ENCODE data around the gene SPOP.

The SPOP gene

DNA sequence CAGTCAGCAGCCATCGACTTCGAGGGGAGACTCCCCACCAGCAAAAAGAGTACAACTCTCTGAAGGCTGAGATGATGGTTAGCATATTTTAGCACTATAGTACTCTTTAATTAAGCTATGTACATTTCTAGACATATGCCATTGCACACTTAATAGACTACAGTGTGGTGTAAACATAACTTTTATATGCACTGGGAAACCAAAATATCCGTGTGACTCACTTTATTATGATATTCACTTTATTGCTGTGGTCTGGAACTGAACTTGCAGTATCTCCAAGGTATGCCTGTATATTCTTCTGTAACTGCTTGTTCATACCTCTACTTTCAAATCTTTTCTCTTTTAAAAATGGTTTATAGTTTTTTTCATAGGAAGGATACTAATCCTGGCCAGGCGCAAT is 113.3 kb downstream of the SPOP start:
- TF ChIP-seq, protein P1, sequence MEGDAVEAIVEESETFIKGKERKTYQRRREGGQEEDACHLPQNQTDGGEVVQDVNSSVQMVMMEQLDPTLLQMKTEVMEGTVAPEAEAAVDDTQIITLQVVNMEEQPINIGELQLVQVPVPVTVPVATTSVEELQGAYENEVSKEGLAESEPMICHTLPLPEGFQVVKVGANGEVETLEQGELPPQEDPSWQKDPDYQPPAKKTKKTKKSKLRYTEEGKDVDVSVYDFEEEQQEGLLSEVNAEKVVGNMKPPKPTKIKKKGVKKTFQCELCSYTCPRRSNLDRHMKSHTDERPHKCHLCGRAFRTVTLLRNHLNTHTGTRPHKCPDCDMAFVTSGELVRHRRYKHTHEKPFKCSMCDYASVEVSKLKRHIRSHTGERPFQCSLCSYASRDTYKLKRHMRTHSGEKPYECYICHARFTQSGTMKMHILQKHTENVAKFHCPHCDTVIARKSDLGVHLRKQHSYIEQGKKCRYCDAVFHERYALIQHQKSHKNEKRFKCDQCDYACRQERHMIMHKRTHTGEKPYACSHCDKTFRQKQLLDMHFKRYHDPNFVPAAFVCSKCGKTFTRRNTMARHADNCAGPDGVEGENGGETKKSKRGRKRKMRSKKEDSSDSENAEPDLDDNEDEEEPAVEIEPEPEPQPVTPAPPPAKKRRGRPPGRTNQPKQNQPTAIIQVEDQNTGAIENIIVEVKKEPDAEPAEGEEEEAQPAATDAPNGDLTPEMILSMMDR (conservative IDR thresholded peaks at IDR 0.05; ENCODE audit: low read length) = no peak
- no peak for DNase-seq (ENCODE audit: low read depth)
- no peak overlapping the region for H3K4me3 ChIP-seq (ENCODE audit: low read length)

DNA sequence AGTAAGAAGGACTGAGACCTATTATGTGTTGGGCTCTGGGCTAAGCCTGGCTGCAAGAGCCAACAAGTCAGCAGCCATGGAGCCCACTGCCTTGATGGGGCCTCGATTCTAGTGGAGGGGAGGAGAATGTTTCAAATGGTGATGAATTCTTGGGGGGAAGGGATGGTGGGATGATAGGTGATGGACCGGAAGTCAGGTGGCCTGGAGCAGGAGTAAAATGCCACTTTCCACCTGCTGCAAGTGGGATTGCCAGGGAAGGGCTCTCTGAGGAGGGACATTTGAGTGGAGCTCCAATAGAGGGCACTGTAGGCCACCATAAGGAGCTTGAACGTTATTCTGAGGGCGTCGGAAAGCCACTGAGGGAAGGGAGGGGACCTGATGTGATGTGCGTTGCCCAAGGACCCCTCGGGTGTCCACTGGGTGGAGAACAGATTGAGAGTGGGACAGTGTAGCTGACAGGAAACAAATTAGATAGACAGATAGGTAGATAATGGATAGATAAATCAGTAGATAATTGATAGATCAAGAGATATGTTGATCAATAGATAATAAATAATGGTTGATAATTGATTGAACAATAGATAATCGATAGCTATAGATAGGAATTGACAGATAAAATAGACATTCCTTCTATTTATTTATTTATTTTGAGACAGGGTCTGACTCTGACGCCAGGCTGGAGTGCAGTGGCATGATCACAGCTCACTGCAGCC is 120.4 kb downstream of the SPOP start:
- TF ChIP-seq, protein P1 (conservative IDR thresholded peaks at IDR 0.05; ENCODE audit: low read length) = peak; percentile 66
- no peak overlapping the region for H3K4me3 ChIP-seq (ENCODE audit: low read length)
- DNase-seq (ENCODE audit: low read depth) = peak; percentile 31

DNA sequence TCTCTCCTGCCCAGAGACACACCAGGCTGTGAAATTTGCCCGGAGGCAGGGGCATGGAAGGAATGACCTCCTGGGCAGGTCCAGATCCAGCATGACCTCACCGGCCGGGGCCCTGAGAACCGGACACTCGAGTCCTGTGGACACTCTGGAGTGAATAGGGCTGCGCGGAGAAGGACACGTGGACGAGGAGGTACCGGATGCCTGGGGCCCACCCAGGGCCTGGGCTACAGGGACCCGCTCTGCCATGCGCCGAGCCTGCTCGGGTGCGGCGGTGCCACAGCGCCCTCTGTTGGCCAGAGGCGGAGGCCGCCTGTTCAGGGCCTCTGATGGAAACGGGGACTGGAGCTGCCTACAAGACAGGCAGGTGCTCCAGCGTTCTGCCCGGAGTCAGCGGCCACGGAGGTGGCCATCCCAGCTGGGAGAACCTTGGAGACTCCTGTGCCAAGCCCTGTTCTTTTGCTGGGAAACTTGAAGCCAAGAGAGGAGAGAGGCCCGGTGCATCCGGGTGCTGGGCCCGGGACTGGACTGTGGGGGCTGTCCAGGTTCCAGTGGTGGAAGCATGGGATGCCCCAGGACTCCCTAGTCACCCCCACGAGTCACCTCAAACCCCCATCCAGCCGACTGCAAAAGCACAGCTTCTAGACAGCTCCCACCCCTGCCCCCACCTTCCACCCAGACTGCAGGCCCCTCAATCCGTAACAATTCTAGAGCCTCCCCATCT is 121.5 kb downstream of the SPOP start:
- DNase-seq (ENCODE audit: low read depth) = peak; percentile 50
- TF ChIP-seq, protein P1 (conservative IDR thresholded peaks at IDR 0.05; ENCODE audit: low read length) = peak; percentile 94
- H3K4me3 ChIP-seq (ENCODE audit: low read length) = no peak overlapping the region

DNA sequence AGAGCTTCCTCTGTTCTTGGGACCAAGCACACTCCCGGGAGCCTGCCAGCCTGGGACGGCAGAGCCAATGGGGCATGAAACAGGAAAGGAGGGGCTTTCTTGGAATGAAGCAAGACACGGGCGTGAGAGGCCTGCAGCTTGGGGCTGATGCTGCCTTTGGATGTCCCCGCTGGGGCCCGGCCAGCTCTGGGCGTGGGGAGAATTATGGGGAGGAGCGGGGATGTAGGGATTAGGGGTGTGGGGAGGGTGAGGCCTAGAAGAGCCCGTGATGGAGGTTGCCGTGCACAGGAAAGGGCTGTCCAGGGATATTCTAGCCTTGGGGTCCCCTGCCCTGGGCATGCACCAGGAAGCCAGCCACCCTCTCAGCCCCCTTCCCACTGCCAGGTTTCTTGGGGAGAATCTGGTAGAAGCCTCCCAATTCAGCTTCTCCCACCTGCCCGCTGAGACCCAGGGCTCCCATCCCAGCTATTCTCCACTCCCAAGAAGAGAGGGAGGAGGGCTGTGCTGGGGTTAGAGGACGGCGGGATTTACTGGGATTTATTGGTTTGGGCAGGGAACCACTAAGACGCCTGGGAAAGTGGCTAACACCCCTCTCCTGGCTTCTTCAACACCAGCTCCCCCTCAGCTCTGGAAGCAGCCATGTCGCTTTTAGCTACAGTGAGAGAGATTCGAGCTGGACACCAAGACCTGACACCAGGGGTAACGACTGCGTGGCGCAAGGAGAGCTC is 122.2 kb downstream of the SPOP start:
- H3K4me3 ChIP-seq (ENCODE audit: low read length) = no peak overlapping the region
- TF ChIP-seq, protein P1 (conservative IDR thresholded peaks at IDR 0.05; ENCODE audit: low read length) = no peak
- no peak for DNase-seq (ENCODE audit: low read depth)

DNA sequence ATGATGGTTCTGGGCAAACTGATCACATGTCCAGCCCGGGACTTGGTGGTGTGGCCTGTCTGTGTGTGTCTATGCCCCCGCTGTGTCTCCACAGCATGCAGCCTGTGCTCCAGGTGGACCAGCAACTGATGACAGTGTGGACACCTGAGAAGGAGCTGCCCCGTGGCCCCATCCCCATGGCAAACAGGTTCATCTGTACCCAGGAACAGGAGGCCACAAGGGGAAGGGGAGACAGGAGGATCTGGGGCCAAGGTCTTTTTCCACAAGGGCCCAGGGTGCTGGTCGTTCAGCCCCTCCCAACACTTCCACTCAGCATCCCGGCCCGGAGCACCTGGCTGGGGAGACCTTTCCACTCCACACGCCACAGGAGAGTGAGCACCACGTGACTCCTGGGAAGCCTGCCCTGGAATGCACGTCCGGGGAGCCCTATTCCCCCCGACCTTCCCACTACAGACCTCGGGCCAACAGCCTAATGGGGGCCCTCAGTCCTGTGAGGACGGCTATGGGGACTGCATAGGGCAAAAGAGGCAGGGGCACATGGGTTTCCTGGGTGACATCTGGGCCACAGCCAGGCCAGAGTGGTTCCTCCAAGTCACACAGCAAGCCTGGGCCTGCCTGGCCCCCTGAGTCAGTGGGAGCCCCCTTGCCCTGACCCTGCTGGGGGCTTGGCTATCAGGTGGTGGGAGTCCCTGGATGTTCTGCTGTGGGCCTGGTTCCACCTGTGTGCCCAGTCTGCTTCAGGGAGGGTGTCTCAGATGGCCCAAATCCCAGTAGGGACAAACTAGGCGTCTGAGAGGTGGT is 123.0 kb downstream of the SPOP start:
- no peak for DNase-seq (ENCODE audit: low read depth)
- H3K4me3 ChIP-seq (ENCODE audit: low read length) = no peak overlapping the region
- TF ChIP-seq, protein P1 (conservative IDR thresholded peaks at IDR 0.05; ENCODE audit: low read length) = no peak

DNA sequence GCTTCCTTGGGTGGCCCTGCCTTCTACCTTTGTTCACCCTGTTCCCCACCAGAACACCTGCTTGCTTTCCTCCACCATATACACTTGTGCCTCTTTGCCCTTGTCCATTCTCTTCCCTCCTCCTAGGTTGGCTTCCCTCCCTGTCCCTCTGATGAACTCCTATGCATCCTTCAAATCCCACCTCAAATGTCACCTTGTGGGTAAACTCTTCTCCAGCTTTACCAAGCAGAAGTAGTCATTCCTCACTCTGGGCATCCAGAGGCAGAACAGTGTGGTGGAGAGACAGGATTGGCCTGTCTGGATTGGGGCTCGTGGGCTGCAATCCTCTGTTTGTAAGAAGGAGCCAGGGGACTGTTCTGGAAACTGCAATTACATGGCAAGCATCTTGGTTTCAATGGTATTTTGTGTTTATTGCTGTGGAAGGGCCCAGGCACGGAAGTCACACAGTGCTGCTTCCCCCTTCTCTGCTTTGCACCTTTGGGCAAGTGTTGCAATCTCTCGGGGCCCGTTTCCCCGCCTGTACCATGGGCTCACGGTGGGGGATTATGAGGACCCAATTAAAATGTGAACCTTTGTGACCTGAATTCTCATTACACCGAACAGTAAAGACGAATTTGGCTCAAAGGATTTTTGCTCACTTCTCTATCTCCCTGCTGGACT is 124.1 kb downstream of the SPOP start:
- DNase-seq (ENCODE audit: low read depth) = no peak
- H3K4me3 ChIP-seq (ENCODE audit: low read length) = no peak overlapping the region
- TF ChIP-seq, protein P1 (conservative IDR thresholded peaks at IDR 0.05; ENCODE audit: low read length) = no peak

All from AG10803 (cell line).